Thyroid gland (tissue), 4 donors: Measurements from ENCODE around the gene STIL. TPM values are rescaled to one million over a fixed set of nuclear protein-coding genes. Genes with fewer than 3 reads are reported as not detected.

Experiments
- DNase-seq, 2 donors: peaks; one replicate each; pipeline ENCODE4 v3.0.0-alpha.2; 2019
- H3K27ac ChIP-seq, 3 donors: fragments of 200-600 bp; sonication (generic); 1 replicate in 2 of 3; 2 replicates in 1 of 3; pipeline ENCODE4 v1.5.1; 2016 to 2019; ENCODE audit warnings: mild to moderate bottlenecking in 1 of 3, moderate library complexity in 1 of 3
- H3K27me3 ChIP-seq: fragments of 200-600 bp; sonication (generic); one replicate; pipeline ENCODE4 v1.5.1; 2019
- H3K36me3 ChIP-seq, 2 donors: fragments of 200-600 bp; sonication (generic); one replicate each; pipeline ENCODE4 v1.5.1; 2016 to 2019
- H3K4me1 ChIP-seq, 2 donors: fragments of 200-600 bp; sonication (generic); one replicate each; pipeline ENCODE4 v1.5.1; 2017 to 2019
- H3K4me3 ChIP-seq, 3 donors: fragments of 200-600 bp; sonication (generic); replicated peaks in 1 of 3; 1 replicate in 2 of 3; 2 replicates in 1 of 3; pipeline ENCODE4 v1.5.1; 2016; ENCODE audit warnings: mild to moderate bottlenecking in 1 of 3
- H3K9me3 ChIP-seq: fragments of 200-600 bp; sonication (generic); one replicate; pipeline ENCODE4 v1.5.1; 2017
- CTCF ChIP-seq, 6 experiments: fragments of 200-600 bp in 3 of 6; fragments of 450-650 bp in 3 of 6; sonication (generic) in 3 of 6; IDR thresholded peaks; one replicate each; pipeline ENCODE4 v1.5.1; 2016 to 2019; ENCODE audit warnings: antibody characterized with exemption in 6 of 6, mild to moderate bottlenecking in 2 of 6, inconsistent platforms in 1 of 6, moderate library complexity in 1 of 6
- POLR2A ChIP-seq, 2 donors: fragments of 450-650 bp; IDR thresholded peaks; one replicate each; pipeline ENCODE4 v1.6.1; 2017; ENCODE audit warnings: antibody characterized with exemption in 2 of 2, mild to moderate bottlenecking in 2 of 2, moderate library complexity in 1 of 2
- WGBS, 2 donors: methylation state at CpG; one replicate each; pipeline ENCODE4 v1.1.5; 2017; 5-methylcytosine and 5-hydroxymethylcytosine counted together
- intact Hi-C: fragments of 100-400 bp; cut with DNase I; formaldehyde crosslinking; loops from one replicate; pipeline ENCODE4 v1.15.1; 2023
- total RNA-seq, 4 donors: library from RNA; depleted of rRNA; stranded (reverse); fragments of >200 nt; gene quantifications; one replicate each; pipeline ENCODE4 v1.2.3, GENCODE V29; 2016

STIL gene
- total RNA-seq, 4 donors from 2014 or later = 0.93 to 2.5 (median 1.6) TPM

GRCh38 chr1:47225430-47226100 lies 88.4 kb downstream of the STIL start:
- TF ChIP-seq CTCF (IDR thresholded peaks at IDR 0.05) (no peak), POLR2A (IDR thresholded peaks at IDR 0.05) (no peak)
- WGBS, 2 donors = 3 to 5% methylated on average over 23 to 25 of the region's 79 CpGs
- peak overlapping the region in 2 of 3 donors; percentile 24 to 32 for H3K27ac ChIP-seq
- intact Hi-C loops = no loop called here
- no peak for DNase-seq
- peak overlapping the region in 1 of 3 donors; percentile 21 for H3K4me3 ChIP-seq
- H3K36me3 ChIP-seq = no peaks in the 10 kb centered on the region
- H3K27me3 ChIP-seq = peaks cover 55% of the 10 kb centered on the region
- H3K9me3 ChIP-seq = no peaks in the 10 kb centered on the region
- peaks cover 7 to 24% of the 10 kb centered on the region in 2 donors for H3K4me1 ChIP-seq

- H3K36me3 ChIP-seq = no peaks in the 10 kb centered on the region
- H3K4me3 ChIP-seq = peak overlapping the region in 1 of 3 donors; percentile 21
- no peaks in the 10 kb centered on the region for H3K9me3 ChIP-seq
- TF ChIP-seq CTCF (IDR thresholded peaks at IDR 0.05) (no peak), POLR2A (IDR thresholded peaks at IDR 0.05) (no peak)
- H3K27ac ChIP-seq = peak overlapping the region in 2 of 3 donors; percentile 24 to 32
- H3K4me1 ChIP-seq = peaks cover 7 to 24% of the 10 kb centered on the region in 2 donors
- H3K27me3 ChIP-seq = peaks cover 48% of the 10 kb centered on the region
- no peak for DNase-seq
- intact Hi-C loops = no loop called here
- WGBS, 2 donors = 9 to 10% methylated on average over 21 to 28 of the region's 30 CpGs
Measured at GRCh38 chr1:47224676-47225399, 89.1 kb downstream of the STIL start.

- H3K4me1 ChIP-seq = peaks cover 7 to 24% of the 10 kb centered on the region in 2 donors
- peaks cover 41% of the 10 kb centered on the region for H3K27me3 ChIP-seq
- 13 to 21% methylated on average over 8 to 9 of the region's 9 CpGs for WGBS, 2 donors
- intact Hi-C loops = no loop called here
- H3K27ac ChIP-seq = no peak overlapping the region
- H3K36me3 ChIP-seq = no peaks in the 10 kb centered on the region
- no peak for DNase-seq
- H3K9me3 ChIP-seq = no peaks in the 10 kb centered on the region
- no peak overlapping the region for H3K4me3 ChIP-seq
- TF ChIP-seq CTCF (IDR thresholded peaks at IDR 0.05) = no peak
- no peak for TF ChIP-seq POLR2A (IDR thresholded peaks at IDR 0.05)
Measured at GRCh38 chr1:47223921-47224675, 89.8 kb downstream of the STIL start.

GRCh38 chr1:47223174-47223920 lies 90.6 kb downstream of the STIL start:
- no peak overlapping the region for H3K27ac ChIP-seq
- peaks cover 39% of the 10 kb centered on the region for H3K27me3 ChIP-seq
- intact Hi-C loops = no loop called here
- WGBS, 2 donors = 47 to 49% methylated on average over 9 to 10 of the region's 10 CpGs
- H3K4me3 ChIP-seq = no peak overlapping the region
- no peak for DNase-seq
- peaks cover 7 to 24% of the 10 kb centered on the region in 2 donors for H3K4me1 ChIP-seq
- TF ChIP-seq CTCF (IDR thresholded peaks at IDR 0.05) (no peak), POLR2A (IDR thresholded peaks at IDR 0.05) (no peak)
- no peaks in the 10 kb centered on the region for H3K9me3 ChIP-seq
- no peaks in the 10 kb centered on the region for H3K36me3 ChIP-seq
